Activated effector memory CD4-positive, alpha-beta T cell treated with Interleukin-2 at 50 U/mL for 16 hours (primary cell): Measurements from ENCODE around the gene CBLIF.
"Not testable (repeated sequence)": the region's sequence is repeated elsewhere in the genome, so short reads cannot be mapped to it uniquely, and the experiment has no call there.

Experiments used
- DNase-seq: peaks from one replicate; pipeline ENCODE4 v3.0.0-alpha.2; 2020

CBLIF gene

DNA sequence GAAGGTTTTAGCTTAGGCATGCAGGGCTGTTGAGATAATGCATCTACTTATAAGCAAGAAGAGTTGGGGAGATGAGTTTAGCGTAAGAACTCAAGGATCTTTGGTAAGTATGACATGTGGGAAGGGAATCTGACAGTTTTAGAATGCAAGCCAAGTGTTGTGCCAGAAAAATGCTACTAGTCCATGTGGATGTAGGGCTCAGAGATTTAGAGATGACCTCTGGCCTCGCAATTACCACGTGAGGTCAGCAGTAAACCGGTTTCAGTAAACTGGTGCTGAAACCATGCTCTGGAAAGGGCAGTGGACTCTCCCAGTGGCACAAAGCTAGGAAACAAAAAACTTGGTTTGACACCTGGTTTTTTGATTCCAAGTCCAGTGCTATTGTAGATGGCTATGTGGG, 53.7 kb downstream of the CBLIF start:
- DNase-seq = no peak

DNA sequence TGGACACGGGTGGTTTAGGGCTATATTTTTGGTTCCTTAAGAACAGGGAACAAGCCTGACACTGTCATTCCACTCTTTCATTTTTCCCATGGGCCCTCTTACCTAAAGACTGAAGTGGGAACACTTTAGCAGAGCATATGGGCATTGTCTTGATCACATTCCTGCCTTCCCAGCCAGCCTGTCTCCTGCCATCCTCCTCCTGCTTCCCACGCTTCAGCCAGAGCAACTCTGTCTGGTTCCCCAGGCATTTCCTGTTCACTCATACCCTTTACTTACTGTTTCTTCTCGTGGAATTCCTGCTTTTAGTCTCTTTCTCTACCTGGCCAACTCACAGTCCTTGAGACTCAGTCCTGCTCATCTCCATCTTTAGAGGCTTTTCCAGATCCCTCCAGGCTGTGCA, 57.5 kb downstream of the CBLIF start:
- DNase-seq = no peak

GRCh38 chr11:59787255-59787588, 58.1 kb downstream of the CBLIF start:
- no peak for DNase-seq

- no peak for DNase-seq
Observed at GRCh38 chr11:59785818-59786217, 59.5 kb downstream of the CBLIF start.

DNA sequence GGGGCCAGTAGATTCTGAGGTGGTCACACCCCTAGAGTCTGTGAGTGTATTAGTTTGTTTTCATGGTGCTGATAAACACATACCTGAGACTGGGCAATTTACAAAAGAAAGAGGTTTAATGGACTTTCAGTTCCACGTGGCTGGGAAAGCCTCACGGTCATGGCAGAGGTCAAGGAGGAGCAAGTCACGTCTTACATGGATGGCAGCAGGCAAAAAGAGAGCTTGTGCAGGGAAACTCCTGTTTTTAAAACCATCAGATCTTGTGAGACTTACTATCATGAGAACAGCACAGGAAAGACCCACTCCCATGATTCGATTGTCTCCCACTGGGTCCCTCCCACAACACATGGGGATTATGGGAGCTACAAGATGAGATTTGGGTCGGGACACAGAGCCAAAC, 60.9 kb downstream of the CBLIF start:
- not testable (repeated sequence) for DNase-seq

GRCh38 chr11:59783632-59784090, 61.6 kb downstream of the CBLIF start:
- DNase-seq = no peak

DNA sequence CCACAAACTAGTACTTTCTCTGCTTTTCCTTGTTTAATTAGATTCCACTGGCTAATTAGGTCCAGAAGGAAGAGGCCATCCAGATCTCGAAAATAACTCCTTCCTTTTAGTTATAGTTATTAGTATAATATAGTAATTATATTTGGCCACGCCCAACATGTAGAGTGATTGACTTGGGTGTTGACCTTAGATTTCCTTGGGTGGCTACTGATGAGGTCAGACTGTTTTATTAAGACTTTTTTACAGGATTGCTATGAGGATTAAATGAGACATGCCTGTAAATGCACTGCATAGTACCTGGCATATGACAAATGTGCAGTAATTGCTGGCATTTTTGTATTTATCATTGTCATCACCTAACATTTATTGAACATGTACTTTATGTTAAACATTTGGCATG, 63.2 kb downstream of the CBLIF start:
- no peak for DNase-seq

DNA sequence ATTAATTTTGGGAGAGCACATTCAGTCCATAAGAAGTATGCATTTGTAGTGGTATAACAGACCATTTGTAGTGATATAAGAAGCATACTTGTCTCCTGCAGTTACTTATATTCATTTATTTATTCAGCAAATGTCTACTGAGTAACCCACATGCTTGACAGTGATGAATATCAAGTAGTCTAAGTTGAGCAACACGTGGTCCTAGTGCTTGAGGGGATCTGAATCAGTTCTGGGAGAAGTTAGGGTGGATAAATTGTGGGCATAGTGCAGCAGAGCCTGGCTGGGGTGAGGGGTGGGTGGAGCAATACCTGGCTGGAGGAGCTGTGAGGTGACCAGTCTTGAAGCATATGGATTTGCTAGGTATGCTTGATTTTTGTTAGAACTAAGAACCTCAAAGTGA, 65.8 kb downstream of the CBLIF start:
- DNase-seq = no peak
